ENCODE data around the gene ZNF408.

DNA sequence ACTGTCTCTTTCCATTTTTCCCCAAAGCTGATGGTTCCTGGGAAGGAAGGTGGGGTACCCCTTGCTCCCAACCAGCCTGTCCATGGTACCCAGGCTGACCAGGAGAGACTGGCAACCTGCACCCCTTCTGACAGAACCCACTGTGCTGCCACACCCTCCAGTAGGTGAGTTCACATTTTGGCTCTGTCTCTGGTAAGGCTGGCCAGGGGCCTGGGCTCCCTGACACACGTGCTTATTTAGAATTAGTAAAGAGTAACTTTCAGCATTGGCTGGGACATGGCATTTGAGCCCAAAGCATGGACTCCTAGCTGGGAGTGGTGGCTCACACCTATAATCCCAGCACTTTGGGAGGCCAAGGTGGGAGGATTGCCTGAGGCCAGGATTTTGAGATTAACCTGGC lies 35.5 kb upstream of the ZNF408 start:
- TF ChIP-seq, protein P1, sequence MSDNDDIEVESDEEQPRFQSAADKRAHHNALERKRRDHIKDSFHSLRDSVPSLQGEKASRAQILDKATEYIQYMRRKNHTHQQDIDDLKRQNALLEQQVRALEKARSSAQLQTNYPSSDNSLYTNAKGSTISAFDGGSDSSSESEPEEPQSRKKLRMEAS (IDR thresholded peaks at IDR 0.05; ENCODE audit: low read depth): no peak
- TF ChIP-seq, protein P2, sequence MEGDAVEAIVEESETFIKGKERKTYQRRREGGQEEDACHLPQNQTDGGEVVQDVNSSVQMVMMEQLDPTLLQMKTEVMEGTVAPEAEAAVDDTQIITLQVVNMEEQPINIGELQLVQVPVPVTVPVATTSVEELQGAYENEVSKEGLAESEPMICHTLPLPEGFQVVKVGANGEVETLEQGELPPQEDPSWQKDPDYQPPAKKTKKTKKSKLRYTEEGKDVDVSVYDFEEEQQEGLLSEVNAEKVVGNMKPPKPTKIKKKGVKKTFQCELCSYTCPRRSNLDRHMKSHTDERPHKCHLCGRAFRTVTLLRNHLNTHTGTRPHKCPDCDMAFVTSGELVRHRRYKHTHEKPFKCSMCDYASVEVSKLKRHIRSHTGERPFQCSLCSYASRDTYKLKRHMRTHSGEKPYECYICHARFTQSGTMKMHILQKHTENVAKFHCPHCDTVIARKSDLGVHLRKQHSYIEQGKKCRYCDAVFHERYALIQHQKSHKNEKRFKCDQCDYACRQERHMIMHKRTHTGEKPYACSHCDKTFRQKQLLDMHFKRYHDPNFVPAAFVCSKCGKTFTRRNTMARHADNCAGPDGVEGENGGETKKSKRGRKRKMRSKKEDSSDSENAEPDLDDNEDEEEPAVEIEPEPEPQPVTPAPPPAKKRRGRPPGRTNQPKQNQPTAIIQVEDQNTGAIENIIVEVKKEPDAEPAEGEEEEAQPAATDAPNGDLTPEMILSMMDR (IDR thresholded peaks at IDR 0.05): no peak
- TF ChIP-seq, protein P3, sequence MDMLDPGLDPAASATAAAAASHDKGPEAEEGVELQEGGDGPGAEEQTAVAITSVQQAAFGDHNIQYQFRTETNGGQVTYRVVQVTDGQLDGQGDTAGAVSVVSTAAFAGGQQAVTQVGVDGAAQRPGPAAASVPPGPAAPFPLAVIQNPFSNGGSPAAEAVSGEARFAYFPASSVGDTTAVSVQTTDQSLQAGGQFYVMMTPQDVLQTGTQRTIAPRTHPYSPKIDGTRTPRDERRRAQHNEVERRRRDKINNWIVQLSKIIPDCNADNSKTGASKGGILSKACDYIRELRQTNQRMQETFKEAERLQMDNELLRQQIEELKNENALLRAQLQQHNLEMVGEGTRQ (IDR thresholded peaks at IDR 0.05; ENCODE audit: borderline replicate concordance, low read depth, low read length): no peak
- TF ChIP-seq SIN3A (IDR thresholded peaks at IDR 0.05; ENCODE audit: borderline replicate concordance, low read depth, low read length) (no peak), MEF2A (IDR thresholded peaks at IDR 0.05; ENCODE audit: borderline replicate concordance, low read depth) (no peak), GATA2 (CRISPR knock-in tag; IDR thresholded peaks at IDR 0.05) (no peak), ELF1 (IDR thresholded peaks at IDR 0.05) (no peak), YY1 (IDR thresholded peaks at IDR 0.05; ENCODE audit: low read depth) (no peak)
- TF ChIP-seq, protein P4, sequence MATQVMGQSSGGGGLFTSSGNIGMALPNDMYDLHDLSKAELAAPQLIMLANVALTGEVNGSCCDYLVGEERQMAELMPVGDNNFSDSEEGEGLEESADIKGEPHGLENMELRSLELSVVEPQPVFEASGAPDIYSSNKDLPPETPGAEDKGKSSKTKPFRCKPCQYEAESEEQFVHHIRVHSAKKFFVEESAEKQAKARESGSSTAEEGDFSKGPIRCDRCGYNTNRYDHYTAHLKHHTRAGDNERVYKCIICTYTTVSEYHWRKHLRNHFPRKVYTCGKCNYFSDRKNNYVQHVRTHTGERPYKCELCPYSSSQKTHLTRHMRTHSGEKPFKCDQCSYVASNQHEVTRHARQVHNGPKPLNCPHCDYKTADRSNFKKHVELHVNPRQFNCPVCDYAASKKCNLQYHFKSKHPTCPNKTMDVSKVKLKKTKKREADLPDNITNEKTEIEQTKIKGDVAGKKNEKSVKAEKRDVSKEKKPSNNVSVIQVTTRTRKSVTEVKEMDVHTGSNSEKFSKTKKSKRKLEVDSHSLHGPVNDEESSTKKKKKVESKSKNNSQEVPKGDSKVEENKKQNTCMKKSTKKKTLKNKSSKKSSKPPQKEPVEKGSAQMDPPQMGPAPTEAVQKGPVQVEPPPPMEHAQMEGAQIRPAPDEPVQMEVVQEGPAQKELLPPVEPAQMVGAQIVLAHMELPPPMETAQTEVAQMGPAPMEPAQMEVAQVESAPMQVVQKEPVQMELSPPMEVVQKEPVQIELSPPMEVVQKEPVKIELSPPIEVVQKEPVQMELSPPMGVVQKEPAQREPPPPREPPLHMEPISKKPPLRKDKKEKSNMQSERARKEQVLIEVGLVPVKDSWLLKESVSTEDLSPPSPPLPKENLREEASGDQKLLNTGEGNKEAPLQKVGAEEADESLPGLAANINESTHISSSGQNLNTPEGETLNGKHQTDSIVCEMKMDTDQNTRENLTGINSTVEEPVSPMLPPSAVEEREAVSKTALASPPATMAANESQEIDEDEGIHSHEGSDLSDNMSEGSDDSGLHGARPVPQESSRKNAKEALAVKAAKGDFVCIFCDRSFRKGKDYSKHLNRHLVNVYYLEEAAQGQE (IDR thresholded peaks at IDR 0.05; ENCODE audit: low read depth, low read length): no peak
